Stimulated activated CD4-positive, alpha-beta T cell treated with anti-CD3 and anti-CD28 coated beads, Interleukin-2, amount 100 ng/mL, for 24 hours (primary cell): Measurements from ENCODE around the gene TACR1.
"Not testable (repeated sequence)": the region's sequence is repeated elsewhere in the genome, so short reads cannot be mapped to it uniquely, and the experiment has no call there.

Experiments
- DNase-seq, 2 donors: peaks; one replicate each; pipeline ENCODE4 v3.0.0-alpha.2; 2020

Gene TACR1

GRCh38 chr2:75192496-75192895 is 6.8 kb downstream of the TACR1 start:
- DNase-seq: no peak

- DNase-seq: no peak
Measured at GRCh38 chr2:75190271-75190990, 8.9 kb downstream of the TACR1 start.

- DNase-seq: no peak
Measured at GRCh38 chr2:75186821-75187220, 12.5 kb downstream of the TACR1 start.

- DNase-seq: no peak
Measured at GRCh38 chr2:75182606-75183005, 16.7 kb downstream of the TACR1 start.

GRCh38 chr2:75180476-75180875 is 18.8 kb downstream of the TACR1 start:
- DNase-seq: no peak

- DNase-seq: no peak
Measured at GRCh38 chr2:75177427-75177826, 21.9 kb downstream of the TACR1 start.

- DNase-seq: no peak
Measured at GRCh38 chr2:75175456-75175855, 23.9 kb downstream of the TACR1 start.

GRCh38 chr2:75174981-75175380 is 24.3 kb downstream of the TACR1 start:
- DNase-seq: no peak

GRCh38 chr2:75174519-75174918 is 24.8 kb downstream of the TACR1 start:
- DNase-seq: no peak

- DNase-seq: no peak
Measured at GRCh38 chr2:75173740-75174139, 25.6 kb downstream of the TACR1 start.

GRCh38 chr2:75171423-75171822 is 27.9 kb downstream of the TACR1 start:
- DNase-seq: not testable (repeated sequence)

GRCh38 chr2:75170889-75171288 is 28.4 kb downstream of the TACR1 start:
- no peak for DNase-seq

- DNase-seq: no peak
Measured at GRCh38 chr2:75168186-75168585, 31.1 kb downstream of the TACR1 start.

GRCh38 chr2:75166491-75166890 is 32.8 kb downstream of the TACR1 start:
- DNase-seq: no peak

GRCh38 chr2:75162897-75163296 is 36.4 kb downstream of the TACR1 start:
- DNase-seq: no peak

GRCh38 chr2:75162259-75162658 is 37.1 kb downstream of the TACR1 start:
- no peak for DNase-seq

- DNase-seq: no peak
Measured at GRCh38 chr2:75157435-75157834, 41.9 kb downstream of the TACR1 start.

- DNase-seq: no peak
Measured at GRCh38 chr2:75155115-75155514, 44.2 kb downstream of the TACR1 start.

- DNase-seq: no peak
Measured at GRCh38 chr2:75153221-75153620, 46.1 kb downstream of the TACR1 start.

GRCh38 chr2:75152243-75152642 is 47.1 kb downstream of the TACR1 start:
- DNase-seq: not testable (repeated sequence)

GRCh38 chr2:75147884-75148283 is 51.4 kb downstream of the TACR1 start:
- not testable (repeated sequence) for DNase-seq

- no peak for DNase-seq
Measured at GRCh38 chr2:75146606-75147332, 52.6 kb downstream of the TACR1 start.

GRCh38 chr2:75146221-75146605 is 53.1 kb downstream of the TACR1 start:
- DNase-seq: not testable (repeated sequence)

- DNase-seq: no peak
Measured at GRCh38 chr2:75142081-75142480, 57.2 kb downstream of the TACR1 start.

- no peak for DNase-seq
Measured at GRCh38 chr2:75140288-75140687, 59.0 kb downstream of the TACR1 start.
